Ishikawa (cell line): ENCODE data around the gene EFHD2.

Experiments
- EP300 ChIP-seq: IDR thresholded peaks from 2 replicates; pipeline ENCODE4 v1.6.1; 2012; ENCODE audit warnings: borderline replicate concordance
- FOXM1 ChIP-seq: IDR thresholded peaks from 2 replicates; pipeline ENCODE4 v1.6.1; 2012; ENCODE audit warnings: low read depth, borderline replicate concordance
- RAD21 ChIP-seq: IDR thresholded peaks from 2 replicates; pipeline ENCODE4 v1.6.1; 2012; ENCODE audit warnings: low read depth
- TAF1 ChIP-seq: IDR thresholded peaks from 2 replicates; pipeline ENCODE4 v1.6.1; 2012; ENCODE audit warnings: low read depth, mild to moderate bottlenecking
- ZBTB7A ChIP-seq: IDR thresholded peaks from 2 replicates; pipeline ENCODE4 v1.6.1; 2012; ENCODE audit warnings: low read depth
- TF ChIP-seq, protein P1 (sequence below): IDR thresholded peaks from 2 replicates; pipeline ENCODE4 v1.6.1; 2012
- TF ChIP-seq, protein P2 (sequence below): IDR thresholded peaks from 2 replicates; pipeline ENCODE4 v1.6.1; 2012; ENCODE audit warnings: low read depth, mild to moderate bottlenecking

DNA sequence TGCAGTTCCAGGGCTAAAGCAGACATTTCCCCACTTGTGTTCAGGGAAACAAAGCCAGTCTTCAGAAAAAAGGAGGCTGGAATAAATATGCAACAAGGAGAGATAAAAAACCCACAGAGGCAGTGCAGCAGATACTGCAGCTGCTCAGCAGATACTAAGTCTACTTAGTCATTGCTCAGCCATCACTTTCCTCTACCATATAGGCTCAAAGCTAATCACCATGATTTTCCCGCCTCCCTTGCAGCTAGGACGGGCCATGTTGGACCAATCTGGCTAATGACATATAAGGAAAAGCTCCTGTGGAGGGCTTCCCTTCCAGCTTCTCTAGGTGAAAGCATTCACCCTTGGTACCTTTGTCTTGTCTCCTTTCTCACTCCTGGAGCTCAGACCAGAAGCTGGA lies 10.0 kb upstream of the EFHD2 start:
- TF ChIP-seq, protein P1, sequence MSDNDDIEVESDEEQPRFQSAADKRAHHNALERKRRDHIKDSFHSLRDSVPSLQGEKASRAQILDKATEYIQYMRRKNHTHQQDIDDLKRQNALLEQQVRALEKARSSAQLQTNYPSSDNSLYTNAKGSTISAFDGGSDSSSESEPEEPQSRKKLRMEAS: no peak
- TF ChIP-seq FOXM1: no peak
- no peak for TF ChIP-seq ZBTB7A
- no peak for TF ChIP-seq TAF1
- no peak for TF ChIP-seq EP300
- TF ChIP-seq RAD21: no peak
- TF ChIP-seq, protein P2, sequence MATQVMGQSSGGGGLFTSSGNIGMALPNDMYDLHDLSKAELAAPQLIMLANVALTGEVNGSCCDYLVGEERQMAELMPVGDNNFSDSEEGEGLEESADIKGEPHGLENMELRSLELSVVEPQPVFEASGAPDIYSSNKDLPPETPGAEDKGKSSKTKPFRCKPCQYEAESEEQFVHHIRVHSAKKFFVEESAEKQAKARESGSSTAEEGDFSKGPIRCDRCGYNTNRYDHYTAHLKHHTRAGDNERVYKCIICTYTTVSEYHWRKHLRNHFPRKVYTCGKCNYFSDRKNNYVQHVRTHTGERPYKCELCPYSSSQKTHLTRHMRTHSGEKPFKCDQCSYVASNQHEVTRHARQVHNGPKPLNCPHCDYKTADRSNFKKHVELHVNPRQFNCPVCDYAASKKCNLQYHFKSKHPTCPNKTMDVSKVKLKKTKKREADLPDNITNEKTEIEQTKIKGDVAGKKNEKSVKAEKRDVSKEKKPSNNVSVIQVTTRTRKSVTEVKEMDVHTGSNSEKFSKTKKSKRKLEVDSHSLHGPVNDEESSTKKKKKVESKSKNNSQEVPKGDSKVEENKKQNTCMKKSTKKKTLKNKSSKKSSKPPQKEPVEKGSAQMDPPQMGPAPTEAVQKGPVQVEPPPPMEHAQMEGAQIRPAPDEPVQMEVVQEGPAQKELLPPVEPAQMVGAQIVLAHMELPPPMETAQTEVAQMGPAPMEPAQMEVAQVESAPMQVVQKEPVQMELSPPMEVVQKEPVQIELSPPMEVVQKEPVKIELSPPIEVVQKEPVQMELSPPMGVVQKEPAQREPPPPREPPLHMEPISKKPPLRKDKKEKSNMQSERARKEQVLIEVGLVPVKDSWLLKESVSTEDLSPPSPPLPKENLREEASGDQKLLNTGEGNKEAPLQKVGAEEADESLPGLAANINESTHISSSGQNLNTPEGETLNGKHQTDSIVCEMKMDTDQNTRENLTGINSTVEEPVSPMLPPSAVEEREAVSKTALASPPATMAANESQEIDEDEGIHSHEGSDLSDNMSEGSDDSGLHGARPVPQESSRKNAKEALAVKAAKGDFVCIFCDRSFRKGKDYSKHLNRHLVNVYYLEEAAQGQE: no peak
